ENCODE measurements around the gene TPRX1.
"Not testable (repeated sequence)": the region's sequence is repeated elsewhere in the genome, so short reads cannot be mapped to it uniquely, and the experiment has no call there.

Gene TPRX1

DNA sequence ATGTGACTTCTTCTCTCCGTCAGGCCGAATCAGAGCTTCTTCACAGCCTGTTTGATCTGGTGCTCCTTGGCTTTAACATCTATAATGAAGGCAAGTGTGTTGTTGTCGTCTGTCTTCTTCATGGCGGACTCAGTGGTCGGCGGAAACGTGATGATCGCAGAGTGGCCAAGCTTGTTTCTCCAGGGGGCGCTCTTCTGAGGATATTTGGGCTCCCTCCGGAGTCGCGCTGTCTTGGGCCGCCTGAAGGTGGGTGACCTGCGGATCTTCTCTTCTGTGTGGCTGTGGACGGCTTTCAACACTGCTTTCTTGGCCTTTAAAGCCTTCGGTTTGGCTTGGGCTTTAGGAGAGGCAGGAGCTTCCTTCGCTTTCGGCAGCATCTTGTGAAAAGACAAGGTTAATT, 9.8 kb downstream of the TPRX1 start (continued):
- TF ChIP-seq, protein P1, sequence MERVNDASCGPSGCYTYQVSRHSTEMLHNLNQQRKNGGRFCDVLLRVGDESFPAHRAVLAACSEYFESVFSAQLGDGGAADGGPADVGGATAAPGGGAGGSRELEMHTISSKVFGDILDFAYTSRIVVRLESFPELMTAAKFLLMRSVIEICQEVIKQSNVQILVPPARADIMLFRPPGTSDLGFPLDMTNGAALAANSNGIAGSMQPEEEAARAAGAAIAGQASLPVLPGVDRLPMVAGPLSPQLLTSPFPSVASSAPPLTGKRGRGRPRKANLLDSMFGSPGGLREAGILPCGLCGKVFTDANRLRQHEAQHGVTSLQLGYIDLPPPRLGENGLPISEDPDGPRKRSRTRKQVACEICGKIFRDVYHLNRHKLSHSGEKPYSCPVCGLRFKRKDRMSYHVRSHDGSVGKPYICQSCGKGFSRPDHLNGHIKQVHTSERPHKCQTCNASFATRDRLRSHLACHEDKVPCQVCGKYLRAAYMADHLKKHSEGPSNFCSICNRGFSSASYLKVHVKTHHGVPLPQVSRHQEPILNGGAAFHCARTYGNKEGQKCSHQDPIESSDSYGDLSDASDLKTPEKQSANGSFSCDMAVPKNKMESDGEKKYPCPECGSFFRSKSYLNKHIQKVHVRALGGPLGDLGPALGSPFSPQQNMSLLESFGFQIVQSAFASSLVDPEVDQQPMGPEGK (CRISPR knock-in tag; IDR thresholded peaks at IDR 0.05; ENCODE audit: borderline replicate concordance), result no peak
- TF ChIP-seq GLIS3 (CRISPR knock-in tag; IDR thresholded peaks at IDR 0.05) (no peak), ZNF565 (CRISPR knock-in tag; conservative IDR thresholded peaks at IDR 0.05; ENCODE audit: low read depth) (no peak)
- TF ChIP-seq, protein P2, sequence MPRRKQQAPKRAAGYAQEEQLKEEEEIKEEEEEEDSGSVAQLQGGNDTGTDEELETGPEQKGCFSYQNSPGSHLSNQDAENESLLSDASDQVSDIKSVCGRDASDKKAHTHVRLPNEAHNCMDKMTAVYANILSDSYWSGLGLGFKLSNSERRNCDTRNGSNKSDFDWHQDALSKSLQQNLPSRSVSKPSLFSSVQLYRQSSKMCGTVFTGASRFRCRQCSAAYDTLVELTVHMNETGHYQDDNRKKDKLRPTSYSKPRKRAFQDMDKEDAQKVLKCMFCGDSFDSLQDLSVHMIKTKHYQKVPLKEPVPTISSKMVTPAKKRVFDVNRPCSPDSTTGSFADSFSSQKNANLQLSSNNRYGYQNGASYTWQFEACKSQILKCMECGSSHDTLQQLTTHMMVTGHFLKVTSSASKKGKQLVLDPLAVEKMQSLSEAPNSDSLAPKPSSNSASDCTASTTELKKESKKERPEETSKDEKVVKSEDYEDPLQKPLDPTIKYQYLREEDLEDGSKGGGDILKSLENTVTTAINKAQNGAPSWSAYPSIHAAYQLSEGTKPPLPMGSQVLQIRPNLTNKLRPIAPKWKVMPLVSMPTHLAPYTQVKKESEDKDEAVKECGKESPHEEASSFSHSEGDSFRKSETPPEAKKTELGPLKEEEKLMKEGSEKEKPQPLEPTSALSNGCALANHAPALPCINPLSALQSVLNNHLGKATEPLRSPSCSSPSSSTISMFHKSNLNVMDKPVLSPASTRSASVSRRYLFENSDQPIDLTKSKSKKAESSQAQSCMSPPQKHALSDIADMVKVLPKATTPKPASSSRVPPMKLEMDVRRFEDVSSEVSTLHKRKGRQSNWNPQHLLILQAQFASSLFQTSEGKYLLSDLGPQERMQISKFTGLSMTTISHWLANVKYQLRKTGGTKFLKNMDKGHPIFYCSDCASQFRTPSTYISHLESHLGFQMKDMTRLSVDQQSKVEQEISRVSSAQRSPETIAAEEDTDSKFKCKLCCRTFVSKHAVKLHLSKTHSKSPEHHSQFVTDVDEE (CRISPR knock-in tag; IDR thresholded peaks at IDR 0.05), result no peak

- ATAC-seq, result no peak
- TF ChIP-seq SNAI2 (CRISPR knock-in tag; IDR thresholded peaks at IDR 0.05) (no peak), PPARA (CRISPR knock-in tag; IDR thresholded peaks at IDR 0.05; ENCODE audit: borderline replicate concordance) (no peak), ZNF8 (CRISPR knock-in tag; IDR thresholded peaks at IDR 0.05) (peak; percentile 99)
These were observed 11.7 kb downstream of the TPRX1 start for GRCh38 chr19:47792616-47793015.

- peak; percentile 94 for ATAC-seq
- TF ChIP-seq OSR1 (CRISPR knock-in tag; IDR thresholded peaks at IDR 0.05), result no peak
- no peak for TF ChIP-seq RARB (CRISPR knock-in tag; IDR thresholded peaks at IDR 0.05)
- TF ChIP-seq TOX (CRISPR knock-in tag; IDR thresholded peaks at IDR 0.05; ENCODE audit: borderline replicate concordance), result no peak
- TF ChIP-seq, protein P3, sequence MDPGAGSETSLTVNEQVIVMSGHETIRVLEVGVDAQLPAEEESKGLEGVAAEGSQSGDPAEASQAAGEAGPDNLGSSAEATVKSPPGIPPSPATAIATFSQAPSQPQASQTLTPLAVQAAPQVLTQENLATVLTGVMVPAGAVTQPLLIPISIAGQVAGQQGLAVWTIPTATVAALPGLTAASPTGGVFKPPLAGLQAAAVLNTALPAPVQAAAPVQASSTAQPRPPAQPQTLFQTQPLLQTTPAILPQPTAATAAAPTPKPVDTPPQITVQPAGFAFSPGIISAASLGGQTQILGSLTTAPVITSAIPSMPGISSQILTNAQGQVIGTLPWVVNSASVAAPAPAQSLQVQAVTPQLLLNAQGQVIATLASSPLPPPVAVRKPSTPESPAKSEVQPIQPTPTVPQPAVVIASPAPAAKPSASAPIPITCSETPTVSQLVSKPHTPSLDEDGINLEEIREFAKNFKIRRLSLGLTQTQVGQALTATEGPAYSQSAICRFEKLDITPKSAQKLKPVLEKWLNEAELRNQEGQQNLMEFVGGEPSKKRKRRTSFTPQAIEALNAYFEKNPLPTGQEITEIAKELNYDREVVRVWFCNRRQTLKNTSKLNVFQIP (CRISPR knock-in tag; IDR thresholded peaks at IDR 0.05; ENCODE audit: borderline replicate concordance, low read depth), result no peak
- TF ChIP-seq ZFP3 (CRISPR knock-in tag; IDR thresholded peaks at IDR 0.05), result no peak
- TF ChIP-seq ARNTL (CRISPR knock-in tag; IDR thresholded peaks at IDR 0.05; ENCODE audit: borderline replicate concordance, low read depth), result no peak
- no peak for TF ChIP-seq GLIS3 (CRISPR knock-in tag; IDR thresholded peaks at IDR 0.05)
- TF ChIP-seq, protein P1 (CRISPR knock-in tag; IDR thresholded peaks at IDR 0.05; ENCODE audit: borderline replicate concordance), result no peak
- no peak for TF ChIP-seq ZNF565 (CRISPR knock-in tag; conservative IDR thresholded peaks at IDR 0.05; ENCODE audit: low read depth)
- no peak for TF ChIP-seq ZNF70 (CRISPR knock-in tag; IDR thresholded peaks at IDR 0.05)
- TF ChIP-seq ISL1 (CRISPR knock-in tag; IDR thresholded peaks at IDR 0.05), result no peak
- no peak for TF ChIP-seq ZC3H10 (CRISPR knock-in tag; IDR thresholded peaks at IDR 0.05)
- TF ChIP-seq, protein P4, sequence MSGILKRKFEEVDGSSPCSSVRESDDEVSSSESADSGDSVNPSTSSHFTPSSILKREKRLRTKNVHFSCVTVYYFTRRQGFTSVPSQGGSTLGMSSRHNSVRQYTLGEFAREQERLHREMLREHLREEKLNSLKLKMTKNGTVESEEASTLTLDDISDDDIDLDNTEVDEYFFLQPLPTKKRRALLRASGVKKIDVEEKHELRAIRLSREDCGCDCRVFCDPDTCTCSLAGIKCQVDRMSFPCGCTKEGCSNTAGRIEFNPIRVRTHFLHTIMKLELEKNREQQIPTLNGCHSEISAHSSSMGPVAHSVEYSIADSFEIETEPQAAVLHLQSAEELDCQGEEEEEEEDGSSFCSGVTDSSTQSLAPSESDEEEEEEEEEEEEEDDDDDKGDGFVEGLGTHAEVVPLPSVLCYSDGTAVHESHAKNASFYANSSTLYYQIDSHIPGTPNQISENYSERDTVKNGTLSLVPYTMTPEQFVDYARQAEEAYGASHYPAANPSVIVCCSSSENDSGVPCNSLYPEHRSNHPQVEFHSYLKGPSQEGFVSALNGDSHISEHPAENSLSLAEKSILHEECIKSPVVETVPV (CRISPR knock-in tag; IDR thresholded peaks at IDR 0.05), result no peak
- TF ChIP-seq, protein P2 (CRISPR knock-in tag; IDR thresholded peaks at IDR 0.05), result no peak
- no peak for TF ChIP-seq SNAI2 (CRISPR knock-in tag; IDR thresholded peaks at IDR 0.05)
- TF ChIP-seq TCF4 (CRISPR knock-in tag; IDR thresholded peaks at IDR 0.05; ENCODE audit: borderline replicate concordance), result no peak
- TF ChIP-seq ZNF8 (CRISPR knock-in tag; IDR thresholded peaks at IDR 0.05), result no peak
- no peak for TF ChIP-seq BACH2 (CRISPR knock-in tag; IDR thresholded peaks at IDR 0.05; ENCODE audit: borderline replicate concordance)
- TF ChIP-seq ESRRG (CRISPR knock-in tag; IDR thresholded peaks at IDR 0.05), result no peak
- TF ChIP-seq PPARA (CRISPR knock-in tag; IDR thresholded peaks at IDR 0.05; ENCODE audit: borderline replicate concordance), result no peak
These were observed 13.9 kb downstream of the TPRX1 start for GRCh38 chr19:47790398-47790814.

- ATAC-seq, result not testable (repeated sequence)
These were observed 14.5 kb downstream of the TPRX1 start for GRCh38 chr19:47789811-47790210.

DNA sequence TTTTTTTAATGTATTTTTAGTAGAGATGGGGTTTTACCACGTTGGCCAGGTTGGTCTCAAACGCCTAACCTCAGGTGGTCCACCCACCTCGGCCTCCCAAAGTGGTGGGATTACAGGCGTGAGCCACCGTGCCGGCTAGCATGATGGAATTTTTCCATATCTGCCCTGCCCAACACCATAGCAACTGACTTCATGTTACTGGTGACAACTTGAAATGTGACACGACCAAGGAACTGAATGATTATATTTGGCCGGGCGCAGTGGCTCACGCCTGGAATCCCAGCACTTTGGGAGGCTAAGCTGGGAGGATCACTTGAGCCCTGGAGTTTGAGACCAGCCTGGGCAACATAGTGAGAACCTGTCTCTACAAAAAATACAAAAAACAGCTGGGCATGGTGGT, 17.0 kb downstream of the TPRX1 start:
- ATAC-seq, result not testable (repeated sequence)

Data from SK-N-SH treated with all-trans-retinoic acid at 6 μM for 48 hours (cell line).